Islet of Langerhans (tissue), 1 donor: ENCODE results near the gene ASB10.

Source experiments
- FAIRE-seq: peaks from one replicate; lab custom pipeline; 2011; peaks lifted over from hg19 to GRCh38; lab: Jason Lieb, UNC

Gene ASB10

DNA sequence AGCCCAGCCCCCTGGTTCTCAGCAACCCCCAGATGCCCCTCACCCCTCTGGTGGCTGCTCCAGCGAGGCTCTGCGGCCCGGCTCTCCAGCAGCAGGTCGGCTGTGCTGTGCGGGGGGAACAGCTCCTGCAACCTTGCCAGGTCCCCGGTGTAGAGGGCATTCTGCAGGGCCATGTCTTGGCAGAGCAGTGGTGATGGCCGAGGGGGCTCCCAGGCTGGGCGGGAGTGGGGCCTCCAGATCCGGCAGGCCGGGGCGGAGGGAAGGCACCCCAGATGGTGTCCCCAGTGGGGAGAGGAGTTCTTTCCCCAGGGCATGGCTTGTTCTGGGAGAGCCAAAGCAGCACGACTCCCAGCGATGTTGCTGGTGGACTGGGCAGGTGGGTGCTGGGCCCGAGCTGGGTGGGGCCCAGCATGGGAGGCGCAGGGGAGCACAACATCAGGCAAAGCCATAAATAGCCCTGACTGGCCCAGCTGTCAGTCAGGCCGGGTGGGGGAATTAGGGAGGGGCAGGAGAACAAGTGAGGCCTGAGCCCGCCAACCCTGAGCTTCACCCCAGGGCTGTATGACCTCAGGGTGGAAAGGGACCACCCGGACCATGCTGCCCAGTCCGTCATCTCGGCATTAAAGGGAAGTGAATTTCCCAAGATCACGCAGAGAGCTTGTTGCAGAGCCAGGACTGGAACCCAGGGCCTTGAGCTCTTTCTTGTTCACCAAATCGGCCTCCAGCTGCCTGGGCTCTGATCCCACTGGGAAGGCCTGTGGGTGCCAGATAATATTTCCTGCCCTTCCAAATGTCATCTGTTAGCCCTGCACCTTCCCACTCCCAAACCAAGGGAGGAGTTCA, 580 bp upstream of the ASB10 start:
- FAIRE-seq = no peak

DNA sequence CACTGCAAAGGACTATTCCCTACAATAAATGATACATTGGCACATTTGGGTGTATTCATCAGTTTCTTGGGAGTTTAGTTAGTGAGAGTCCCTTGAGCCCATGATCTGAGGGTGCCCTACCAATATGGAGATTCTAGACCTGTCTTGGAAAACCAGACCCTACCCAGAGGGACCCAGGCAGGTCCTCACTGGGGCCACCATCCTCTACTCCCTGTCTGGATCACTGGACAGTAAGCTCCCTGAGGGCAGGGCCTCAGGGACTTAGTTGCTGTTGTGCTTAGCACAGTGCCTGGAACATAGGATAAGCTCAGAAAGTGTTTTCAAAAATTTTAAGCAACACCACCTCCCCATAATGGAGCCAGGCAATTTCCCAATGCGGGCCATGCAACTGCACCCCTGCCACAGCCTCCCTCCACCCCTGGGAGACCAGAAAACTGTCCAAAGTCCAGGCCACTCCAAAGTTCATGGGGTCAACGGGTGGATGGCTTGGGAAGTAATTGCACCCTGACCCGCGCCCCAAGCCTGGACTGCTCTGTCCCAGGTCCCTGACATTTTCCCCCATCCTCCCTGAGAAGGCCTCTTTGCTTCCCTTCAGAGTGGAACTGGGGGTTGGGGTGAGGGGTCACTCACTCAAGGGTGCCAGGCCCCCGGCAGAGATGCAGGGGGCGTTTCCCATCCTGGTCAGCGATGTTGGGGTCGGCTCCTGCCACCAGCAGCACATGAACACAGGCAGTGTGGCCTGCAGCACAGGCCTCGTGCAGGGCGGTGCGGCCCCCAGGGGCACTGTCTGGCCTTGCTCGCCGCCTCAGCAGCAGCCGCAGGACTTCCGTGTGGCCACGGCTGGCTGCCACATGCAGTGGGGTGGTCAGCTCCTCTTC, 1.0 kb downstream of the ASB10 start:
- no peak for FAIRE-seq

DNA sequence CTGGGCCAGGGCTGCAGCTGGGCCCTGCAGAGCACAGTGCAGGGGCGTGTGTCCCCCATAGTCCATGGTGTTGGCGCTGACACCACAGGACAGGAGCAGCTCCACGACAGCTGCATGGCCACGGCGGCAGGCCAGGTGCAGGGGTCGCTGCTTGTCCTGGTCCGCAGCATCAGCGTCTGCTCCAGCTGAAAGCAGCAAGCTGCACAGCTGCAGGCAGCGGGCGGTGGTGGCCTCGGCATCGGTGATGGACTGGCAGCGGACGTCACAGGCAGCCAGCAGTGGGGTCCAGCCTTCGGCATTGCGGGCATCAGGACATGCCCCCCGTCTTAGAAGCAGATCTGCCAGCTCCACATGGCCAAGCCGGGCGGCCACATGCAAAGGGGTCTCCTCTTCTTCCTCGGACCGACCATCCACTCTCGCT, 6.0 kb downstream of the ASB10 start:
- FAIRE-seq = no peak

DNA sequence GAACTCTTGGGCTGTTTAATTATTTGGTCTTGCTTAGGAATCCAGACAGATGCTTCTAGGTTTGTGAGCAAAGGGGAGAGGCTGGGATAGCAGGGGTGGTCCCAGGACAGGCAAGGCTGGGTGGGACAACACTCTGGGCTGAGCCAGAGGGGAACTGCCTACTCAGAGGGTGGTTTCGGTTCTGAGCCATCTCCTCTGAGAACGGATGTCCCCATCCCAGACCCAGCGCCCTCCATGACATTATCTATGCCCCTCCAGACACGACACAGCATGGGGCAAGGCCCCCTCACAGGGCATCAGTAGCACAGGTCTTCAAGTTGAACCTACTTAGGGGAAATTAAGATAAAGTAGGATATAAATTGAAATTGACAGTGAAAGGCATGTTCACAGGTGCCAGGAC, 7.1 kb downstream of the ASB10 start:
- FAIRE-seq = no peak

DNA sequence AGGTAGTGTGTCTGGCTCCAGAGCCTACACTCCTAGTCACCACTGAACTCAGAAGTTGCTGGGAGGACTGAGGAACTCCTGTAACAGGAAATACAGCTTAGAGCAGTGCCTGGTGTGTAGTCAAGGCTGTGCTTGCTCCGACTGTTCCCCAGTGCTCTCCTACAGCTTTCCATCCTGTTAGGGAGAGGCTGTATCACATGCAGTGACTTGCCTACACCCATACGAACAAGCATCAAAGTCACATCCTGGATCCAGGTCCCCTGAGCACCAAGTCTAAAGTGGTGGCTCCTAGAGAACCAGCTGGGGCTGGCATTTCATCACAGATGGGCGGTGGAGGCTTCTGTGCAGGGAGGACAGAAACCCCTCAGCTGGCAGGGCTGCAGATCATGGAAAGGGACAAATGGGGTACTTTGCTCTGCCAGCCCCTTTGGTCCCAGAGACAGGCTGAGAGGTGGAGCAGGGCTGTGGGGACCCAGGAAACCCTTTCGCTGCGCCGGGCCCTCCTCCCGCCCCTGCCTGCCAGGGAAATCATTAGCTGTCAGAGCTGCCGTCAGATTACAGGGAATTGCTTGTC, 7.7 kb downstream of the ASB10 start:
- FAIRE-seq = no peak

DNA sequence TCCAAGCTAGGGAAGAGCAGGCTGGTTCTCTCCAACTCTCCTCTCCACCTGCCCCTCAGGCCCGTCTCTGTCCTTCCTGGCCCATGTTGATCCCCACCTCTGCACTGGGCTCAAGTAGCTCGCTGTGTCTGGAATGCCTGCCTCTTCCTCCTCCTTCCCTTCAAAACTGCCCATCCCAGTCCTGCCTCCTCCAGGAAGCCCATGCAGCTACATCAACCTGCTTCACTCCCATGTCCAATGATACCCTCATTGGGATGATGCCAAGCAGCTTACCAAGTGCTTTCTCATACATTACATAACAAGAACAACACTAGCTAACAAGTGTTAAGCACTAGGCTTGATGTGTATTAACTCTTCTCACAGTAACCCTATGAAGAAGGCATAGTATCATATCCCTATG, 8.2 kb downstream of the ASB10 start:
- FAIRE-seq = no peak

DNA sequence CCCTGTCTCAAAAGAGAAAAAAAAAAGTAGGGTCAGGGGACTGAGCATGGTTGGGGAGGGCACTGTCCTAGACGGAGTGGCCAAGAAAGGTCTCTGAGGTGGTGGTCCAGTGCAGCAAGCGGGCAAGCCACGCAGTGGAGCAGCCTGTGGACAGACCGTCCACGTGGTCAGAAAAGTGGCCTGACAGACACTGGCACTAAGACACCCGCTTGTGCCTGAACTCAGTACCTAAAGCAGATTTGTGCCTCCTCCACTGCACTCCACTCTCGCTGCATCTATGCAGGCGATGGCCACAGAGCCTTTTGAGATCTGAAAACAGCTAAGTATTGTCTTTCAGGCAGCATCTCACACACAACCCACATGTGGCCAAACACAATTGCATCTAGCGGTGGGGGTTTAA, 8.8 kb downstream of the ASB10 start:
- no peak for FAIRE-seq

DNA sequence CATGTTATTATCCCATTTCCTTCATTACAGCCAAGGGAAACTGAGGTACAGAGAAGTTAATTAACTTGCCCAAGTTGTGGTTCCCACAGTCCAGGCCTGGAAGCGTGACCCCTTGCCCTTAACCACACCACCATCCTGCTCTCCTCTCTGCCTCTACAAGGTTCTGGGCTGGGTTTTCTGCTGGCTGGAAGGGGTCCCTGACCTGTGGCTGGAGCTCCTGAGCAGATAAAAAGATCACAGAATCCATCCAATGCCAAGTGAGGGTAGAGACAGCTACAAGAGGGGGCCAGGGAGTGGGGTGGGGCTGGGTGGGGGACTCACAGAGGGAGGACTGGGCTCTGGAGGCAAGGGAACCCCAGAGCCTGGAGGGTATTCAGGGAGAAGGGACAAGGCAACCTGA, 9.7 kb downstream of the ASB10 start:
- FAIRE-seq = no peak

DNA sequence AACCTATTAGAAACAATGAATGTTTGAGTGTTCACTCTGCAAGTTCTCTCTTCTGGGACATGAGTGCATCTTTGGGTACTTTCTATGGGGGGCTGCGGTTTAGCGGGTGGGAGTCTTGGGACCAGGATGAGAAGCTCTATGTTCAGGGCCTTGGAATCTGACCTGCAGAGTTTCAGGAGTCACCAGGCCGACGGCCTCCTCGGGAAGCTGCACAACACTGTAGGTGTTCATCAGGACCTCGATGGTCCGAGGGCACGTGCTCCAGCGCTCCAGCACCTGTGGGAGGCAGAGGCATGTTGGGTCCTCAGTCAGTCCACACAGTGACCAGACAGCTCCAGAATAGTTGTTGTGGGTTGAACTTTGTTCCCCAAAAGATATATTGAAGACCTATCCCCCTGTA, 10.6 kb downstream of the ASB10 start:
- no peak for FAIRE-seq

DNA sequence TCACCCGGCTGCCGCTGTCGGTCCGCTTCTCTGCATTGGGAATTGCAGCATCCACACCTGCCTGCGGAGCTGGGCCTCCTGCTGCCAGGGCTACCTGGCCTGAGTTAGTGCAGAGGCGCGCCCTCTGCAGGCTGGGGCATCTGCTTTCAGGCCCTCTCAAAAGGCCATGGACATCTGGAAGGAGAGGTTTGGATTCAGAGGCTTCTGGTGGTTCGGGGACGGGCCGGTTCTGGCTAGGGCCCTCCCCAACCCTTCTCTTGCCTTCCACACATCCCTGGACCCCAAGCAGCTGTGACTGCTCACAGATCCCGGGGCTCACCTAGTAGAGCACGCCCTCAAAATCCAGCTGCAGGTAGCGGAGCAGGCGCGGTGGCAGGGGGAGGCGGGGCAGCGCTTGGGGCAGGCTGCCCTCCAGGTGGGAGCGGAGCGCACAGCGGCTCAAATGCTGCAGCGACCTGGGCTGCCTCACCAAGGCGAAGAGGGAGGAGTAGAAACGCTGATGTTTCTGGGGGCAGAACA, 11.2 kb downstream of the ASB10 start:
- FAIRE-seq = no peak

DNA sequence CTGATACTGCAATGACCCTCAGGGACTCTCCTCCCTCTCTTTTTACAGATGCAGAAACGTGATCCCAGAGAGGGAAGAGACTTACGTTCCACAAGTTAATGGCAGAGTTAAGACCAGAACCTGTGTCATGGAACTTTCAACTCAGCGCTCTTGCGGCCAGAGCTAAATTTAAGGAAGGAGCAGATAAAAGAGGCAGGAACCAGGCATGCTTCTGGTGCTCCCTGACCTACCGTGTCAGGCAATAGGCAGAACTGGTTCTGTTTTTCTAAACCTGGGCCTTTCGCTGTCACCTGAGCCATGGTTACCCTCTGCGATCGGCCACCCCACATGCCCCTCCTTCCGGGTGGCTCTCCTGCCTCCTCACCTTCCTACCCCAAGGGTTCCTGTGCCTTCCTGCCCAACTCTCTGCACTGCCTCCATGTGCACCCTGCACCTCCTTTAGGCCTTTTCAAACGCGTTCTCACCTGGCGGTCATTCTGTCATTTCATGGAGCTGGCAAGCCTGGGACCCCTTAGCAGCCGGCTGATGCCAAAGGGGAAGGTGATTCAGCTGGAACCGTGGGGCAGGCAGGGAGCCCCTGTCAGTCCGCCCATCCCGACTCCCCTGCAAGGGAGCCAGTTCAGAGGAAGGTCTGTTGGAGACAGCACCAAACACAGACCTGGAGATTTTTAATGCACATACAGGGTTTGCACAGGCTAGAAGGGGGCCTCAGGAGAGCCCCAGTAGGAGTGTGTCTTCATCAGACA, 11.8 kb downstream of the ASB10 start:
- FAIRE-seq = no peak

DNA sequence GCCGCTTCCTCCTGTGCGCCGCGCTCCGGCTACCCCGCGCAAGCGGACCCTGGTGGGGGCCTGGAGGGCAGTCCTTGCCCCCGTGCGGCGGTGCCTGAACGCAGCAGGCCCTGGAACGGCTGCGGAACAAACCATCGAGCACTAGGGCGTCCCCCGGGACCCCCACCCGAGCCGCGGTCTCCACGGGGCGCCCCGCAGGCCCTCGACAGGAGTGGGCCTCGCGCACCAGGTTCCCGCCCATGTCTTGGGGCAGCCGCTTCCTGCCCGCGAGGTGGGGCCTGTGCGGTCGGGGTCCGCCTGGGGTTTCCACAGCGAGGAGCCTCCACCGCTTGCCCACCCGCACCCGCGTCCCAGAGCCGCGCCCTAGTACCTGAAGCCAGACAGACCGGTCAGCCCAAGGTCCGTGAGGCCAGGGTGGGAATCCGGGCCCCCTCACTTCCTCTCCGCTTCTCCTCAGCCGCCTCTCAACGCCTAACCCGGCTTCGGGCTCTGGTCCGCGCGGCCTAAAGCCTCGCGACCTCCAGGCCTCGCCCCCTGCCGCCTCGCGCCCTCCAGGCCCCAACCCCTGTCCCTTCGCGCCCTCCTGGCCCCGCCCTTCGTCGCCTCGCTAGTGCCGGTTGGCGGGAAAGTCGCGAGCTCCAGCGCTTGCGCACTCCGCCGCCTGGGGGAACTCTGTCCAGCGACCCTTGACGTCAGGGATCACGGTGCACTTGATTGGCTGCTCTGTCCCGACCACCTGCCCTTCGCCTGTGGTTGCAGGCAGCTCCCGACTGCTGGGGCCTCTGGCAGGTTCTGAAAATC, 12.6 kb downstream of the ASB10 start:
- no peak for FAIRE-seq

DNA sequence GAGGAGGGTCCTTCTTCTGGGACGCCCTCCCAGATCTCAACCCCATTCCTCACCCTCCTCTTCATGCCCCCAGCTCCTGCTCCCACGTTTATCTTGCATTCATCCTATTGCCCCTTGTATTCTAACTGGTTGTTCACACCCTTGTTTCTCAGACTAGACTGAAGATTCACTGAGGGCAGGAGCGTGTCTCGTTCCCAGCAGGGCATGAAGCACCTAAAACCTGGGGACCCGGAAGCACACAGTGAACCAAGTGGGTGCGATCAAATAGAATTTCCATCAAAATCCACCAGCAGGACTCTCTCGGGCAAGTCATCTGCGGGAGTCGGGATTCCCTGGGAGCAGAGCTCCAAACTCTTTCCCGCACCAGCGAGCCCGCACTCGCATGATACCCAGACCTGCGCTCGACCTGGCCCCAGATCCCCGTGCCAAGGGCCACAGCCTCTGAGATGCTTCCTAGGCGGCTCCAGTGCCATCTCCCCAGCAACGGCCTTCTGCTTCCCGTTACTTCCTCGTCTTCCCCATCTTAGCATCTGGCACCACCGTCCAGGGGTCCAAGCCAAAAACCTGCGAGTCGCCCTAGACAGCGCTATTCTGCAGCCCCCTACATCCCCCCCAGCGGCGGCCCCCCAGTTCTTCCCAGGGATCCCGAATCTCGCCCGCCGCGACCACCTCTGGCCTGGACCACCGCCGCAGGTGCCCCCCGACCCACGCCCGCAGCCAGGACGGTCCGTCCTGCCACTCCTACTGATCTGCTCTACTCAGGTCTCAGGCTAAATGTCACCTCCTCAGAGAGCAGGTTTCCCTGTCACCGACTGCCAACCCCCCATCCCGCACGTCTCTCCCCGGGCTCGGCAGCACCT, 13.4 kb downstream of the ASB10 start:
- FAIRE-seq = no peak

DNA sequence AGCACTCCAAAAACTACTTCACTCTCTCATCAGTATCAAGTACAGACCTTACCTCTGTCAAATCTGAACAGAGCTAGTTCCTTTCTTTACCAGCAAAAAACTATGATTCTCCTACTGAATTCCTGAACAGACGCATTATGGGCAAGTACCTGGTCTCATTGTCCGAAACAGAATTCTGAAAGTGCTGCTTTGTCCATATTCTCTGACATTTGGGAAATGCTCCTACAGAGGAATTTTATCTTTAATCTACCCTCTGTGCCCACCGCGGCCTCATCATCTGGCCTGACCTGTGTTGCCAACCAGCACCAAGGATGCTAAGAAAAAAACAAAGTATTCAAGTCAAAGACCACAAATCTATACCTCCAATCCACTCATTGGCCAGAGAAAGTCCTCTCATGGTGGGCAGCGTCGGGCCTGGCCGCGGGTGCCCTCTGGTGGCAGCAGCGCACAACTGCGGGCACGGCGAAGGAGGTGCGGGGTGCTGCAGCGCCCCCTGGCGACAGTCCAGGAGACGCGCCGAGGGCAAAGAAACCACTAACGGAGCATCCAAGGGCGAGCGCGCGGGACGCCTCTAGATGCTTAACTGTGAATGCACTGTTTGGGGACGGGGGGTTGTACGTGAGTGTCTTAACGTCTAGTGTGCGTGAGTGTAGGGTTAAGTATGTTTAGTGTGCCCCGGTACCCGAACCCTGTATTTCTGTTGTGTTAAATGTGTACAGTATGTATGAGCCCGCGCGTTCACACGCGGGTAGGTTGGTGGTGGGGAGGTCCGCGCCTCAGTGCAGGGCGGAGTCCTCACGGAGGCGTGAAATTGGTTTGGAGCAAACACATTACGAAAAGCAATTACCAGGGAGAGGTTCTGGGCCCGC, 14.5 kb downstream of the ASB10 start:
- no peak for FAIRE-seq

DNA sequence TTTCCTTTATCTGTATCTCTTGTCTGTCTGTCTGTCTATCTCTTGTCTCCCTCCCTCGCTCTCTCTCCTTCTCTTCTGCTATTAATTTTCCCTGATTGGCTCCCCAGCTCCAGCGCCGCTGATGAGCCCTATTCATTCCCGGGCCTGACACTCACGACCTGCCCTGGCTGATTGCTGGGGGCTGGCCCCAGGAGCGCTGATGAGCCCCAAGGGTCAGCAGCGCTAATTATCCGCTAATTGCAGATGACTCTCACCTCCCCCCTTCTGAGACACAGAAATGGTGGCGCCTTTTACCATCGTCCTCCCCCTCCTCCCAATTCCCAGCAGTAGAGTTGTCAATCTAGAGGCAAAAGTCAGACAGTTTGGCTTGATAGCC, 18.3 kb downstream of the ASB10 start:
- no peak for FAIRE-seq

DNA sequence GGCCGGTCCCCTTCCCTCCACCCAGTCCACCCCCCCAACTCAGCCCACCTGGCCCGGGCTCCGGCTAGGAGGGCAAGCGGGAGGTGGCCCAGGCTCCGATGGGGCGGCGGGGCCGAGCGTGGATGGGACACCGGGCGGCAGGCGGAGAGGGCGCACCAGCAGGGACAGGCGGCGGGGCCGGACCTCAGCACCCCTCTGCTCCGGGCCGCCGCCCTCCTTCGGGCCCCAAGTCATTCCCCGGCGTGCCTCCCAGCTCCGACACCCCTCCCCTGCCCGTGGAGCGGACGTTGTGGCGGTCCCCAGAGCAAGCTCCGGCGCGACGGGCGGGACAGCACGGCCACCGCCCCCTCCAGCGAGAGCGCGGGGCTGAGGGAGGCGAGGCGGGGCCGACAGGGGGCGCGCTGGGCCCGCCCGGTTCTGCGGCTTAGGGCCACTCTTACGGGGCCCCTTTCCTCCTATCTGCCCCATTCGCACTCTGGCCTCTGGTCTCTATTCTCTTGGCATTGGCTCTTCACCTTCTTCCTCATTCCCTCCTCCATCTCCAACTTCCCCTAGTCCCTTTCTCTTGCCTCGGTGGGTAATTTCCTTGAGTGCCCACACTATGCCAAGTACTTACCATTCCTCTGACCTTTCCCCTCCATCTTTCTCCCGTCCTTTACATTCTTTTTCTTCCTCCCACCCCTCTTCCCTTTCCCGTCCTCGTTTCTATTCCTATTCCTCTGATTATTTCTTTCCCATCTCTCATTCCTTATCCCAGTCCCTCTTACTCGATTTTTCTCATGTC, 18.9 kb downstream of the ASB10 start:
- no peak for FAIRE-seq

DNA sequence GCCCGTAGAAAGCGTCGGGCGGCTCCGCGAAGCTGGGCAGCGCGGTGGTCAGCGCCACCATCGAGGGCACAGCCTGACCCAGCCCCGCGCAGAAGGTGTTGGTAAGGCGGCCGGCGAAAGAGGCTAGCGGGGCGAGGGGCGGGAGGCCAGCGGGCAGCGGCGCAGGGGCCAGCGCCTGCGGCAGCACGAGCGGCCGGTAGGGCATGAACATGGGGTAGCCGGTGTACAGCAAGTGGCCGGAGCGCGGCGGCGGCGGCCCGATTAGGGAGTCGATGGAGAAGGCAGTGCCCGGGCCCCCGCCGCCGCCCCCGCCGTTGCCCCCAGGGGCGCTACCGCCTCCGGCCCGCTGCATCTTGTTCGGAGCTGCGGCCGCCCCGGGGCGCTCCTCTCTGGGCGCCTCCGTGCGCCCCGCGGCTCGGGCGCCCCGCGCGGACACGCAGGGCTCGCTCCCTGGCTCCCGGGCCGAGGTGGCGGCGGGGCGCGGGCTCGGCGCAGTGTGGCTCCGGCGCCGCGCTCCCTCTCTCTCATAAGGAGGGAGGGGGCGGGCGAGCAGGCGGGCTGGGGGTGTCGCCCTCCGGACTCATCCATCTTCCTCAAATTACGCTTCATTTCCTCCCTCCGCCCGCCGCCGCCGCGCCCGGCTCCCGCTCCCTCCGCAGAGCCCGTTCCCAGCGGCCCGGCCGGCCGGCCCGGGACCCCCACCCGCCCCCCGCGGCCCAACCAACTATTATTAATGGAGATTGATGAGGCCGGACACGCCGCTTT, 19.7 kb downstream of the ASB10 start, which contains the start of gene GBX1:
GBX1 (minus strand) TSS at position 498 of the 765 bp plus-strand sequence; CDS start at position 352, 146 bp downstream.
- FAIRE-seq = no peak
